HCT116 (cell line): Measurements from ENCODE around the gene MAP2K2. TPM values are rescaled to one million over a fixed set of nuclear protein-coding genes. Genes with fewer than 3 reads are reported as not detected.

Source experiments
- ATAC-seq: fragments of 200-7000 bp; cut with Tn5 transposase; 2 replicates; pipeline ENCODE4 v1.9.1; 2020; ENCODE audit warnings: mild to moderate bottlenecking, moderate library complexity
- BruUV-seq: library from RNA; stranded (reverse); fragments of 400-500 nt; replicated peaks from 2 replicates; lab custom pipeline; 2021; lab: Mats Ljungman, UMichigan
- CTCF ChIA-PET: fragments of 300-600 bp; sonication (Branson Sonifier 250); formaldehyde crosslinking; loops from one replicate; lab custom pipeline; 2021; ENCODE audit warnings: antibody characterized with exemption; lab: Charles Lee
- POLR2A ChIA-PET: fragments of 300-600, 350-600 bp; sonication (Branson Sonifier 250); formaldehyde crosslinking; loops from one replicate; lab custom pipeline; 2021; ENCODE audit warnings: antibody characterized with exemption; lab: Charles Lee
- RAD21 ChIA-PET, 2 experiments: fragments of 300-600 bp; sonication (Branson Sonifier 250); formaldehyde crosslinking; loops; one replicate each; lab custom pipeline; 2023; ENCODE audit warnings: low total read pairs in 2 of 2; ENCODE audit not compliant: uncharacterized antibody in 2 of 2, unreplicated experiment in 2 of 2, low non-redundant PET in 1 of 2; lab: Charles Lee
- DNase-seq: peaks from one replicate; pipeline ENCODE4 v3.0.0-alpha.2; 2010; ENCODE audit warnings: low read depth, low spot score
- H2AFZ ChIP-seq: fragments of 200-600 bp; shearing (Covaris generic), sonication (generic); 2 replicates; pipeline ENCODE4 v1.6.1; 2017; ENCODE audit warnings: low read depth, mixed run types, mixed read lengths, antibody characterized with exemption, low read length; ENCODE audit not compliant: poor library complexity, severe bottlenecking
- H3K27ac ChIP-seq: 2 replicates; pipeline ENCODE4 v1.5.1; 2012; ENCODE audit warnings: low read depth, low read length
- H3K27me3 ChIP-seq: fragments of 200-600 bp; sonication (generic); 2 replicates; pipeline ENCODE4 v1.6.1; 2016; ENCODE audit warnings: mixed run types, low read length, mixed read lengths; ENCODE audit not compliant: insufficient read depth
- H3K36me3 ChIP-seq, 2 experiments: fragments of 200-500 bp in 1 of 2; fragments of 200-600 bp in 1 of 2; sonication (Bioruptor generic) in 1 of 2; sonication (generic) in 1 of 2; 2 replicates each; pipeline versions ENCODE4 v1.5.1 to v1.6.1; 2014 to 2016; ENCODE audit warnings: low read length in 2 of 2, inconsistent platforms in 1 of 2, mixed read lengths in 1 of 2, mixed run types in 1 of 2; ENCODE audit not compliant: insufficient read depth in 2 of 2, control insufficient read depth in 1 of 2
- H3K4me1 ChIP-seq, 2 experiments: fragments of 200-600 bp in 1 of 2; sonication (generic) in 1 of 2; 2 replicates each; pipeline versions ENCODE4 v1.5.1 to v1.6.1; 2012 to 2017; ENCODE audit warnings: low read length in 2 of 2, inconsistent platforms in 1 of 2, mild to moderate bottlenecking in 1 of 2, mixed read lengths in 1 of 2, mixed run types in 1 of 2, moderate library complexity in 1 of 2; ENCODE audit not compliant: insufficient read depth in 2 of 2, control insufficient read depth in 1 of 2
- H3K4me2 ChIP-seq: fragments of 200-600 bp; sonication (generic); 2 replicates; pipeline ENCODE4 v1.6.1; 2017; ENCODE audit warnings: mixed run types, low read length, mixed read lengths
- H3K4me3 ChIP-seq, 2 experiments: fragments of 200-600 bp in 1 of 2; sonication (generic) in 1 of 2; replicated peaks in 1 of 2; 2 replicates each; pipeline ENCODE4 v1.5.1; 2011 to 2016; ENCODE audit warnings: low read length in 2 of 2, control low read depth in 1 of 2, low read depth in 1 of 2, mild to moderate bottlenecking in 1 of 2, mixed read lengths in 1 of 2, mixed run types in 1 of 2
- H3K79me2 ChIP-seq: fragments of 200-600 bp; sonication (generic); 2 replicates; pipeline ENCODE4 v1.6.1; 2017; ENCODE audit warnings: mild to moderate bottlenecking, mixed run types, low read length, moderate library complexity, mixed read lengths; ENCODE audit not compliant: insufficient read depth
- H3K9ac ChIP-seq: fragments of 200-600 bp; sonication (generic); 2 replicates; pipeline ENCODE4 v1.6.1; 2016; ENCODE audit warnings: low read length, mixed read lengths
- H3K9me2 ChIP-seq: fragments of 200-600 bp; sonication (generic), shearing (Covaris generic); 2 replicates; pipeline ENCODE4 v1.6.1; 2017; ENCODE audit warnings: mixed run types, mild to moderate bottlenecking, moderate library complexity; ENCODE audit not compliant: insufficient read depth
- H3K9me3 ChIP-seq, 2 experiments: fragments of 200-500 bp in 1 of 2; fragments of 200-600 bp in 1 of 2; sonication (Bioruptor generic) in 1 of 2; sonication (generic) in 1 of 2; 2 replicates each; pipeline ENCODE4 v1.6.1; 2014 to 2017; ENCODE audit warnings: low read length in 2 of 2, mixed read lengths in 2 of 2, inconsistent platforms in 1 of 2, low read depth in 1 of 2, mild to moderate bottlenecking in 1 of 2, mixed run types in 1 of 2, moderate library complexity in 1 of 2; ENCODE audit not compliant: control insufficient read depth in 1 of 2, insufficient read depth in 1 of 2
- H4K20me1 ChIP-seq: fragments of 200-600 bp; sonication (generic), shearing (Covaris generic); 2 replicates; pipeline ENCODE4 v1.6.1; 2017; ENCODE audit warnings: mixed run types, mild to moderate bottlenecking, moderate library complexity; ENCODE audit not compliant: insufficient read depth
- CBX3 ChIP-seq: IDR thresholded peaks from 2 replicates; pipeline ENCODE4 v1.6.1; 2012; ENCODE audit warnings: low read depth
- ELF1 ChIP-seq: IDR thresholded peaks from 2 replicates; pipeline ENCODE4 v1.6.1; 2012; ENCODE audit warnings: low read depth, borderline replicate concordance
- EZH2 ChIP-seq: fragments of 200-600 bp; sonication (generic); IDR thresholded peaks from 2 replicates; pipeline ENCODE4 v1.6.1; 2017; ENCODE audit warnings: antibody characterized with exemption, mixed run types
- EZH2phosphoT487 ChIP-seq: fragments of 200-600 bp; IDR thresholded peaks from 2 replicates; pipeline ENCODE4 v1.6.1; 2018; ENCODE audit warnings: antibody characterized with exemption, borderline replicate concordance
- FOSL1 ChIP-seq: IDR thresholded peaks from 2 replicates; pipeline ENCODE4 v1.6.1; 2012; ENCODE audit warnings: low read depth
- RAD21 ChIP-seq: IDR thresholded peaks from 2 replicates; pipeline ENCODE4 v1.6.1; 2012; ENCODE audit warnings: low read depth, mild to moderate bottlenecking
- SIN3A ChIP-seq: IDR thresholded peaks from 2 replicates; pipeline ENCODE4 v1.6.1; 2012; ENCODE audit warnings: low read depth
- SP1 ChIP-seq: IDR thresholded peaks from 2 replicates; pipeline ENCODE4 v1.6.1; 2012; ENCODE audit warnings: low read depth
- SRF ChIP-seq: IDR thresholded peaks from 2 replicates; pipeline ENCODE4 v1.6.1; 2012; ENCODE audit warnings: low read depth
- YY1 ChIP-seq: IDR thresholded peaks from 2 replicates; pipeline ENCODE4 v1.6.1; 2011; ENCODE audit warnings: low read length, low read depth, moderate library complexity, mild to moderate bottlenecking; ENCODE audit not compliant: insufficient replicate concordance; ENCODE audit errors: extremely low read depth
- ZFX ChIP-seq: fragments of 450-650 bp; IDR thresholded peaks from 2 replicates; pipeline ENCODE4 v1.6.1; 2017
- ZNF274 ChIP-seq: fragments of 200-500 bp; sonication (Bioruptor generic); IDR thresholded peaks from 2 replicates; pipeline ENCODE4 v1.6.1; 2014; ENCODE audit warnings: mild to moderate bottlenecking, low read depth, low read length, inconsistent platforms
- intact Hi-C: fragments of 100-400 bp; cut with micrococcal nuclease; formaldehyde crosslinking; loops from 2 replicates; pipeline ENCODE4 v1.10.0; 2022
- total RNA-seq: library from RNA; stranded (reverse); gene quantifications from one replicate; pipeline ENCODE4 v1.2.1, GENCODE V29; 2021; ENCODE audit not compliant: unreplicated experiment
- TF ChIP-seq, protein P1 (sequence below): IDR thresholded peaks from 2 replicates; pipeline ENCODE4 v1.6.1; 2012
- TF ChIP-seq, protein P2 (sequence below): IDR thresholded peaks from 2 replicates; pipeline ENCODE4 v1.6.1; 2012; ENCODE audit warnings: low read depth
- TF ChIP-seq, protein P3 (sequence below): IDR thresholded peaks from 2 replicates; pipeline ENCODE4 v1.6.1; 2012
- TF ChIP-seq, protein P4 (sequence below): IDR thresholded peaks from 2 replicates; pipeline ENCODE4 v1.6.1; 2011; ENCODE audit warnings: mild to moderate bottlenecking, low read length, moderate library complexity; ENCODE audit not compliant: insufficient replicate concordance; ENCODE audit errors: extremely low read depth
- TF ChIP-seq, protein P5 (sequence below), 3 experiments: fragments of 200-600 bp in 1 of 3; sonication (generic) in 1 of 3; IDR thresholded peaks in 2 of 3; conservative IDR thresholded peaks in 1 of 3; 2 replicates each; pipeline ENCODE4 v1.5.1; 2012 to 2017; ENCODE audit warnings: low read depth in 2 of 3, low read length in 2 of 3, antibody characterized with exemption in 1 of 3, borderline replicate concordance in 1 of 3, control low read depth in 1 of 3, mild to moderate bottlenecking in 1 of 3, mixed read lengths in 1 of 3, mixed run types in 1 of 3, moderate library complexity in 1 of 3; ENCODE audit not compliant: insufficient read depth in 1 of 3

MAP2K2 gene
- total RNA-seq, 1 experiment from 2014 or later, result 186 TPM

DNA sequence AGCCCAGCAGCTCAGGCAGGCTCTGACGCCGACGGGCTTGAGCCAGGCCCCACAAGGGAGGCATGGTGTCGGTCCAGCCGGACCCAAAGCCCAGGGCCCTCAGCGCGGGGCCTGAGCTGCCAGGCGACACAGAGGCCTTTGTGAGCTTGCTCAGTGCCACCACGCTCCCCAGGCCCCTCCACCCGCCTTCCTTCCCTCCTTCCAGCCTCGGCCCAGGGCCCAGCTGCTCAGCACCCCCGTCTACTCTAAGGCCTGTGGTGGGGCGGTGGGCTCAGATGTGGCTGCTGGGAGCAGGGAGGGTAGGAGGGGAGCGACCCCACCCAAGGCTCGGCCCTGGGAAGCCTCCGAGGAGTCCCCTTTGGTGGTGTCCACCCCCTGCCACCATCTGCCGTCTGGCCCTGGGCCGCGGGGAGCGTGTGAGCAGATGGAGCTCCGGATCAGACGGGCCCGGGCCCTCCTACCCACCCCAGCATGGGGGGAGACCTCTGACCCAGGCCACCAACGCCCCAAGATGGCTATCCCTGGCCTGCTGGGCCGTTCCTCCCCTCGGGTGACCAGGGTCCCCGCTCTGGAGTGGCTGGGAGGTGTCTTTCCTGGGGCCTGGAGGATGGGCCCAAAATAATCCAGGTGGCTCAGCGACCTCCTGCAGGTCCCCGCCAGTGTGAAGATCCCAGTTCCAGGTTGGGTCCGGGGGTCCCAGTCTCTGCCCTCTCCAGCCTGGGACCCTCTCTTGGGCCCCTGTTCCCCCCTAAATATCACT is 65.0 kb downstream of the MAP2K2 start:
- Histone ChIP-seq H4K20me1 (peaks cover 11% of the 10 kb centered on the region; the same call in 1 of the 2 replicates), H3K4me1 (peaks cover 57 to 63% of the 10 kb centered on the region in 2 experiments), H3K27me3 (no peaks in the 10 kb centered on the region), H3K79me2 (peaks cover 98% of the 10 kb centered on the region), H3K36me3 (peaks cover 2 to 12% of the 10 kb centered on the region in 2 experiments; a peak in 2 of 4 replicates), H3K9ac (peak overlapping the region; percentile 62), H2AFZ (no peak overlapping the region), H3K4me2 (peak overlapping the region; percentile 91), H3K27ac (peak overlapping the region; percentile 96), H3K4me3 (peak overlapping the region; percentile 16 to 50), H3K9me2 (no peaks in the 10 kb centered on the region), H3K9me3 (no peaks in the 10 kb centered on the region)
- TF ChIP-seq, protein P1, sequence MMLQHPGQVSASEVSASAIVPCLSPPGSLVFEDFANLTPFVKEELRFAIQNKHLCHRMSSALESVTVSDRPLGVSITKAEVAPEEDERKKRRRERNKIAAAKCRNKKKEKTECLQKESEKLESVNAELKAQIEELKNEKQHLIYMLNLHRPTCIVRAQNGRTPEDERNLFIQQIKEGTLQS, result no peak
- TF ChIP-seq RAD21, result no peak
- TF ChIP-seq YY1, result no peak
- TF ChIP-seq, protein P2, sequence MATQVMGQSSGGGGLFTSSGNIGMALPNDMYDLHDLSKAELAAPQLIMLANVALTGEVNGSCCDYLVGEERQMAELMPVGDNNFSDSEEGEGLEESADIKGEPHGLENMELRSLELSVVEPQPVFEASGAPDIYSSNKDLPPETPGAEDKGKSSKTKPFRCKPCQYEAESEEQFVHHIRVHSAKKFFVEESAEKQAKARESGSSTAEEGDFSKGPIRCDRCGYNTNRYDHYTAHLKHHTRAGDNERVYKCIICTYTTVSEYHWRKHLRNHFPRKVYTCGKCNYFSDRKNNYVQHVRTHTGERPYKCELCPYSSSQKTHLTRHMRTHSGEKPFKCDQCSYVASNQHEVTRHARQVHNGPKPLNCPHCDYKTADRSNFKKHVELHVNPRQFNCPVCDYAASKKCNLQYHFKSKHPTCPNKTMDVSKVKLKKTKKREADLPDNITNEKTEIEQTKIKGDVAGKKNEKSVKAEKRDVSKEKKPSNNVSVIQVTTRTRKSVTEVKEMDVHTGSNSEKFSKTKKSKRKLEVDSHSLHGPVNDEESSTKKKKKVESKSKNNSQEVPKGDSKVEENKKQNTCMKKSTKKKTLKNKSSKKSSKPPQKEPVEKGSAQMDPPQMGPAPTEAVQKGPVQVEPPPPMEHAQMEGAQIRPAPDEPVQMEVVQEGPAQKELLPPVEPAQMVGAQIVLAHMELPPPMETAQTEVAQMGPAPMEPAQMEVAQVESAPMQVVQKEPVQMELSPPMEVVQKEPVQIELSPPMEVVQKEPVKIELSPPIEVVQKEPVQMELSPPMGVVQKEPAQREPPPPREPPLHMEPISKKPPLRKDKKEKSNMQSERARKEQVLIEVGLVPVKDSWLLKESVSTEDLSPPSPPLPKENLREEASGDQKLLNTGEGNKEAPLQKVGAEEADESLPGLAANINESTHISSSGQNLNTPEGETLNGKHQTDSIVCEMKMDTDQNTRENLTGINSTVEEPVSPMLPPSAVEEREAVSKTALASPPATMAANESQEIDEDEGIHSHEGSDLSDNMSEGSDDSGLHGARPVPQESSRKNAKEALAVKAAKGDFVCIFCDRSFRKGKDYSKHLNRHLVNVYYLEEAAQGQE, result no peak
- no peak for TF ChIP-seq EZH2
- no peak for TF ChIP-seq SP1
- TF ChIP-seq SIN3A, result no peak
- TF ChIP-seq FOSL1, result no peak
- TF ChIP-seq, protein P3, sequence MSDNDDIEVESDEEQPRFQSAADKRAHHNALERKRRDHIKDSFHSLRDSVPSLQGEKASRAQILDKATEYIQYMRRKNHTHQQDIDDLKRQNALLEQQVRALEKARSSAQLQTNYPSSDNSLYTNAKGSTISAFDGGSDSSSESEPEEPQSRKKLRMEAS, result no peak
- TF ChIP-seq EZH2phosphoT487, result no peak
- TF ChIP-seq, protein P4, sequence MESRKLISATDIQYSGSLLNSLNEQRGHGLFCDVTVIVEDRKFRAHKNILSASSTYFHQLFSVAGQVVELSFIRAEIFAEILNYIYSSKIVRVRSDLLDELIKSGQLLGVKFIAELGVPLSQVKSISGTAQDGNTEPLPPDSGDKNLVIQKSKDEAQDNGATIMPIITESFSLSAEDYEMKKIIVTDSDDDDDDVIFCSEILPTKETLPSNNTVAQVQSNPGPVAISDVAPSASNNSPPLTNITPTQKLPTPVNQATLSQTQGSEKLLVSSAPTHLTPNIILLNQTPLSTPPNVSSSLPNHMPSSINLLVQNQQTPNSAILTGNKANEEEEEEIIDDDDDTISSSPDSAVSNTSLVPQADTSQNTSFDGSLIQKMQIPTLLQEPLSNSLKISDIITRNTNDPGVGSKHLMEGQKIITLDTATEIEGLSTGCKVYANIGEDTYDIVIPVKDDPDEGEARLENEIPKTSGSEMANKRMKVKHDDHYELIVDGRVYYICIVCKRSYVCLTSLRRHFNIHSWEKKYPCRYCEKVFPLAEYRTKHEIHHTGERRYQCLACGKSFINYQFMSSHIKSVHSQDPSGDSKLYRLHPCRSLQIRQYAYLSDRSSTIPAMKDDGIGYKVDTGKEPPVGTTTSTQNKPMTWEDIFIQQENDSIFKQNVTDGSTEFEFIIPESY, result no peak
- TF ChIP-seq ZFX, result no peak
- TF ChIP-seq, protein P5, sequence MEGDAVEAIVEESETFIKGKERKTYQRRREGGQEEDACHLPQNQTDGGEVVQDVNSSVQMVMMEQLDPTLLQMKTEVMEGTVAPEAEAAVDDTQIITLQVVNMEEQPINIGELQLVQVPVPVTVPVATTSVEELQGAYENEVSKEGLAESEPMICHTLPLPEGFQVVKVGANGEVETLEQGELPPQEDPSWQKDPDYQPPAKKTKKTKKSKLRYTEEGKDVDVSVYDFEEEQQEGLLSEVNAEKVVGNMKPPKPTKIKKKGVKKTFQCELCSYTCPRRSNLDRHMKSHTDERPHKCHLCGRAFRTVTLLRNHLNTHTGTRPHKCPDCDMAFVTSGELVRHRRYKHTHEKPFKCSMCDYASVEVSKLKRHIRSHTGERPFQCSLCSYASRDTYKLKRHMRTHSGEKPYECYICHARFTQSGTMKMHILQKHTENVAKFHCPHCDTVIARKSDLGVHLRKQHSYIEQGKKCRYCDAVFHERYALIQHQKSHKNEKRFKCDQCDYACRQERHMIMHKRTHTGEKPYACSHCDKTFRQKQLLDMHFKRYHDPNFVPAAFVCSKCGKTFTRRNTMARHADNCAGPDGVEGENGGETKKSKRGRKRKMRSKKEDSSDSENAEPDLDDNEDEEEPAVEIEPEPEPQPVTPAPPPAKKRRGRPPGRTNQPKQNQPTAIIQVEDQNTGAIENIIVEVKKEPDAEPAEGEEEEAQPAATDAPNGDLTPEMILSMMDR (IDR thresholded peaks at IDR 0.05 in 2 of 3, conservative IDR thresholded peaks at IDR 0.05 in 1 of 3; ENCODE audit: borderline replicate concordance in 1 of 3, insufficient read depth in 1 of 3, low read depth in 2 of 3, low read length in 2 of 3), result no peak
- TF ChIP-seq CBX3, result no peak
- no peak for TF ChIP-seq SRF
- TF ChIP-seq ZNF274, result no peak
- no peak for TF ChIP-seq ELF1
- ChIA-PET RAD21 (interaction anchor here in 1 of 2 experiments (0.6 kb wide), 1 partner anchor 10 kb away, joined by 3 read pairs; no protein-coding TSS in a partner anchor), CTCF (no interaction called here), POLR2A (interaction anchor here (0.6 kb wide), 1 partner anchor 494 kb away, joined by 7 read pairs; no protein-coding TSS in a partner anchor)
- DNase-seq (no peak), ATAC-seq (peak; percentile 3; the same call in 1 of the 2 replicates)
- intact Hi-C loops, result no loop called here
- BruUV-seq, result no TSS peak
